Adrenal gland (tissue), 5 donors: ENCODE results near the gene ABCA5.

Experiments
- CTCF ChIP-seq, 6 experiments: fragments of 450-650 bp in 4 of 6; fragments of 200-600 bp in 2 of 6; sonication (generic) in 1 of 6; IDR thresholded peaks; 1 replicate in 5 of 6; 2 replicates in 1 of 6; pipeline versions ENCODE4 v1.5.1 to v1.8.0; 2016 to 2021; ENCODE audit warnings: antibody characterized with exemption in 6 of 6, mild to moderate bottlenecking in 2 of 6, moderate library complexity in 1 of 6
- POLR2A ChIP-seq, 2 donors: fragments of 450-650 bp; IDR thresholded peaks; one replicate each; pipeline ENCODE4 v1.6.1; 2017; ENCODE audit warnings: antibody characterized with exemption in 2 of 2, mild to moderate bottlenecking in 2 of 2, moderate library complexity in 1 of 2
- donor health status: DM: no; HTN: no; CAD: no.

- TF ChIP-seq CTCF (IDR thresholded peaks at IDR 0.05) (no peak), POLR2A (IDR thresholded peaks at IDR 0.05) (no peak)
Measured at GRCh38 chr17:69358688-69359596, 32.0 kb upstream of the ABCA5 start.
